Large intestine (tissue), 3 donors: ENCODE results near the gene SOD1. TPM values are rescaled to one million over a fixed set of nuclear protein-coding genes. Genes with fewer than 3 reads are reported as not detected.
"Not testable (repeated sequence)": the region's sequence is repeated elsewhere in the genome, so short reads cannot be mapped to it uniquely, and the experiment has no call there.

Source experiments
- DNase-seq, 2 donors: peaks; one replicate each; pipeline versions ENCODE4 v3.0.0 to v3.0.0-alpha.2; 2013
- H3K27ac ChIP-seq: one replicate; pipeline ENCODE4 v1.5.1; 2013; ENCODE audit warnings: low read length
- H3K27me3 ChIP-seq: 2 replicates; pipeline ENCODE4 v1.6.1; 2013; ENCODE audit warnings: low read length; ENCODE audit not compliant: control insufficient read depth, insufficient read depth
- H3K36me3 ChIP-seq: 2 replicates; pipeline ENCODE4 v1.6.1; 2013; ENCODE audit warnings: low read length; ENCODE audit not compliant: control insufficient read depth, insufficient read depth
- H3K4me1 ChIP-seq: one replicate; pipeline ENCODE4 v1.6.1; 2013; ENCODE audit warnings: low read length; ENCODE audit not compliant: control insufficient read depth, insufficient read depth
- H3K4me3 ChIP-seq: one replicate; pipeline ENCODE4 v1.5.1; 2013; ENCODE audit warnings: low read length
- H3K9me3 ChIP-seq: one replicate; pipeline ENCODE4 v1.6.1; 2013; ENCODE audit warnings: mild to moderate bottlenecking, low read depth, low read length, moderate library complexity; ENCODE audit not compliant: control insufficient read depth
- WGBS: methylation state at CpG from one replicate; pipeline ENCODE4 v1.1.5; 2013; ENCODE audit warnings: low lambda C conversion rate; ENCODE audit not compliant: insufficient coverage; 5-methylcytosine and 5-hydroxymethylcytosine counted together
- polyA plus RNA-seq: library from polyadenylated mRNA; unstranded; fragments of 120-200 nt; gene quantifications from one replicate; pipeline ENCODE4 v1.2.1, GENCODE V29; 2013

Gene SOD1
- polyA plus RNA-seq, 1 donor, result 184 TPM

DNA sequence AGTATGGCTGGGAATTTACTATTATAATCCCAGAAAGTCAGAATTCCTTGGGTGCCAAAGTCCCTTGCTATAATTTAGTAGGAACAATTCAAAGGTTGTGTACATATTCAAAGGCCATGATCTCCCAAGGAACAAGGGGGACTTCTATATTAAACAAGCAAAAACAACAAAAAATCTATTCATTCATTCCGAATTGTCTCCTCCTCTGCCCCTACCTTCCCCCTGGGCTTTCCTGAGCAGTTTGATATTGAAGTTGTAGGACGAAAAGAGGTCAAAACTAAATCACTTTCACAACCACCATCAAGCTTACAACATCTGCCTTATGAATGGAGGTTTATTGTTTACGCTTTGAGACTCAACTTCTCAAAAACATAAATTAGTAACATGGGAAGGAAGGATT lies 35.3 kb upstream of the SOD1 start:
- Histone ChIP-seq H3K4me3 (no peak overlapping the region), H3K27ac (no peak overlapping the region), H3K36me3 (no peaks in the 10 kb centered on the region), H3K4me1 (no peaks in the 10 kb centered on the region), H3K27me3 (no peaks in the 10 kb centered on the region), H3K9me3 (no peaks in the 10 kb centered on the region)
- 63% methylated on average over 2 of the region's 3 CpGs for WGBS
- no peak for DNase-seq

DNA sequence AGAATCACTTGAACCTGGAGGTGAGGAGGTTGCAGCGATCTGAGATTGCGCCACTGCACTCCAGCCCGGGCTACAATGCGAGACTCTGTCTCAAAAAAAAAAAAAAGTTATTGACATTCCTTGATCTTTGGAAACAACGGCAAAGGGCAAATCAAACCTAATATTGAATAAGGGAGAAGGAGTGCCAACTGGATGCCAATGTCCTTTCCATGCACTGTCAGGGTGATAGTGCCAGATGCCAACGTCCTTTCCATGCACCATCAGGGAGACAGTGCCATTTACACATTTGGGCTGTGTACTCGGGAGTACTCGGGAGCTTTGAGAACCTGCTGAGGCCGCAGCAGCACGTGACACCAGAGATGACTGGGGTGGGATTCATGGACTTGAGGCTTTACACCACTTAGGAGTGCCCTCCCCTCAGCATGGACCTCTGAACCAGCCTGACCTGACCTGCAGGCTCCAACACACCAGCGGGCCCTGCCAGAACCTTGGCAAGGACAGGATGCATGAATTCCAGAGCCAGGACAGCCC lies 34.5 kb upstream of the SOD1 start:
- Histone ChIP-seq H3K36me3 (no peaks in the 10 kb centered on the region), H3K9me3 (no peaks in the 10 kb centered on the region), H3K4me1 (no peaks in the 10 kb centered on the region), H3K27ac (no peak overlapping the region), H3K4me3 (no peak overlapping the region), H3K27me3 (no peaks in the 10 kb centered on the region)
- no peak for DNase-seq
- no CpG with 5 or more reads among the region's 11 CpGs for WGBS

DNA sequence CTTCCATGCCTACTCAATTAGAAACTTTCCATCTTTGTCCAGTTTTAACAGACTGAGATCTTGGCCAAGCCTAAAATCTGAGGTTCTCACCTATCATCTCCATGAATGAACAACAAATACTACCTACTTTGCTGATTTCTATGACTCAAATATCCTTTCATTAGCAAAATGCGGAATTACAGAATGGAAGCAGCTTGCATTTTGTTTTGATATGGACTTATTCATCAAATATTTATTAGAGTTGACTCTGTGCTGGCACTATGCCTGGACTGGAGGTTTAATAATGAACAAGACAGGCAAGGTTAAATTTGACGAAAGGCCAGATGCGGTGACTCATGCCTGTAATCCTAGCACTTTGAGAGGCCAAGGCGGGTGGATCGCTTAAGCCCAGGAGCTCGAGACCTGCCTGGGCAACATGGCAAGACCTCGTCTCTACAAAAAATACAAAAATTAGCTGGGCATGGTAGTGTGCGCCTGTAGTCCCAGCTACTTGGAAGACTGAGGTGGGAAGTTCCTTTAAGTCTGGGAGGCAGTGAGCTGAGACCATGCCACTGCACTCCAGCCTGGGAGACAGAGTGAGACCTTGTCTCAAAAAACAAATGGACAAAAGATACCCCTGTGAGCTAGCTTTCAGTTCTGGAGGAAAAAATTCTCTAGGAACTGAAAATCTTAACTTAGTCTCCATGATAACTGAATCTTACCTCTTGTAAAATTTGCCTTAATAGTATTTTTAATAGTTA lies 29.4 kb upstream of the SOD1 start:
- DNase-seq, result no peak
- H3K27me3 ChIP-seq, result no peaks in the 10 kb centered on the region
- H3K4me3 ChIP-seq, result no peak overlapping the region
- no peaks in the 10 kb centered on the region for H3K9me3 ChIP-seq
- H3K4me1 ChIP-seq, result no peaks in the 10 kb centered on the region
- no peaks in the 10 kb centered on the region for H3K36me3 ChIP-seq
- H3K27ac ChIP-seq, result no peak overlapping the region
- 75% methylated on average over 5 of the region's 8 CpGs for WGBS

DNA sequence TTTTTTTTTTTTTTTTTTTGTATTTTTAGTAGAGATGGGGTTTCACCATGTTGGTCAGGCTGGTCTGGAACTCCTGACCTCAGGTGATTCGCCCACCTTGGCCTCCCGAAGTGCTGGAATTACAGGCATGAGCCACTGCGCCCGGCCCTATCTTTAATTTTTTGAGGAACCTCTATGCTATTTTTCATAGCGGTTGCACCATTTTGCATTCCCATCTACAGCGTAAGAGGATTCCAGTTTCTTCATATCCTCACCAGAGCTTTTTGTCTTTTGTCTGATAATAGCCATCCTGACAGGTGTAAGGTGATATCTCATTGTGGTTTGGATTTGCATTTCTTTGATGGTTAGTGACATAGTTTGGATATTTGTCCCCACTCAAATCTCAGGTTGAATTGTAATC lies 27.6 kb upstream of the SOD1 start:
- H3K27ac ChIP-seq, result not testable (repeated sequence)
- 83% methylated on average over 1 of the region's 6 CpGs for WGBS

DNA sequence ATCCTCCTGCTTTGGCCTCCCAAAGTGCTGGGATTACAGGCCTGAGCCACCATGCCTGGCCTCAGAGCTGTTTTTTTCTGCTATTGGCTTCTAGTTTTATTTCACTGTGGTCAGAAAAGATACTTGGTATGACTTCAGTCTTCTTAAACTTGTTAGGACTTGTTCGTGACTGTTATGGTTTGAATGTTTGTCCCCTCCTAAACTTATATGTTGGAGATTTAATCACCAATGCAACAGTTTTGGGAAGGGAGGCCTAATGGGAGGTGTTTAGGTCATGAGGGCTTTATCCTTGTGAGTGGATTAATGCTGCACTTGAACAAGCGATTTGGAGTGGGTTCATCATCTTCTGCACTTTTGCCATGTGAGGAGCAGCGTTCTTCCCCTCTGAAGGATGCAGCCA lies 24.5 kb upstream of the SOD1 start:
- DNase-seq, result no peak

More for the DNA sequence above, 27.6 kb upstream of the SOD1 start:
- not testable (repeated sequence) for H3K36me3 ChIP-seq, DNase-seq, H3K27me3 ChIP-seq, H3K4me3 ChIP-seq, H3K9me3 ChIP-seq, H3K4me1 ChIP-seq

DNA sequence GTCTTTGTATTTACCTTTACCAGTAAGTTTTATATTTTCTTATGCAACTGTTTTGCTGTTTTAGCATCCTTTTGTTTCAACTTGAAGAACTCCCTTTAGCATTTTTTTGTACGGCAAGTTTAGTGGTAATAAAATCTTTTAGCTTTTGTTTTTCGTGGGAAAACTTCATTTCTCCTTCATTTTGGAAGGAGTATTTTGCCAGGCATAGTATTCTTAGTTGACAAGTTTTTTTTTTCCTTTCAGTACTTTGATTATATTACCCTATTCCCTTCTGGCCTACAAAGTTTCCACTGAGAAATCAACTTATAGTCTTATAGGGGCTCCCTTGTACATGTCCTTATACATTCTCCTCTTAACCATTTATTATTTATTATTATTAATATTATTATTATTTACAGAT lies 22.6 kb upstream of the SOD1 start:
- Histone ChIP-seq H3K4me3 (no peak overlapping the region), H3K27ac (no peak overlapping the region), H3K36me3 (no peaks in the 10 kb centered on the region), H3K27me3 (no peaks in the 10 kb centered on the region), H3K9me3 (no peaks in the 10 kb centered on the region), H3K4me1 (no peaks in the 10 kb centered on the region)
- 75% methylated on average over 2 of the region's 2 CpGs for WGBS
- no peak for DNase-seq

More for the DNA sequence above, 24.5 kb upstream of the SOD1 start:
- no CpG with 5 or more reads among the region's 3 CpGs for WGBS
- H3K9me3 ChIP-seq, result no peaks in the 10 kb centered on the region
- no peaks in the 10 kb centered on the region for H3K4me1 ChIP-seq
- no peaks in the 10 kb centered on the region for H3K27me3 ChIP-seq
- no peak overlapping the region for H3K4me3 ChIP-seq
- no peaks in the 10 kb centered on the region for H3K36me3 ChIP-seq
- no peak overlapping the region for H3K27ac ChIP-seq

DNA sequence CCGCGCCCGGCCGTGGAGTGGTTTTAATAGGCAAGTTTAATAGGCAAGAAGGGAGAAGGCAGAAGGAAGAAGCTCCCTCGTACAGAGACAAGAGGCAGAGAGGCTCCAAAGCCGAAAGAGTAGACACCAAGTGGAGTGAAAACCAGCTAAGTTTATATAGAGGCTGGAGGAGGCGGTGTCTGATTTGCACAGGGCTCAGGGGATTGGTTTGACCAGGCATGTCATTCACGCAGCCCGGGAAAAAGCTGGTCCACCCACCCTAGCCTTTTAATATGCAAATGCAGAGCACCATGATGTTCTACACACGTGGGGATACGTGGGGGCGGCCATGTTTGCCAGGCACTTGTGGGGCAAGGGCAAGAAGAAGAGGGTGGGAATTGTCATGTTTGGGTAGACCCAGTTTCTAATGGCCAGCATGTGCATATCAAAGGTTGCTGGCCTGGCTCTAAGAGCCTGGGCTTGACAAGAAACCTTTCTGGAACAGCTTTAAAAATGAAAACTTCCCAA lies 18.0 kb upstream of the SOD1 start:
- Histone ChIP-seq H3K4me3 (no peak overlapping the region), H3K9me3 (no peaks in the 10 kb centered on the region), H3K4me1 (no peaks in the 10 kb centered on the region), H3K36me3 (no peaks in the 10 kb centered on the region), H3K27me3 (no peaks in the 10 kb centered on the region), H3K27ac (no peak overlapping the region)
- DNase-seq, result no peak
- no CpG with 5 or more reads among the region's 12 CpGs for WGBS

DNA sequence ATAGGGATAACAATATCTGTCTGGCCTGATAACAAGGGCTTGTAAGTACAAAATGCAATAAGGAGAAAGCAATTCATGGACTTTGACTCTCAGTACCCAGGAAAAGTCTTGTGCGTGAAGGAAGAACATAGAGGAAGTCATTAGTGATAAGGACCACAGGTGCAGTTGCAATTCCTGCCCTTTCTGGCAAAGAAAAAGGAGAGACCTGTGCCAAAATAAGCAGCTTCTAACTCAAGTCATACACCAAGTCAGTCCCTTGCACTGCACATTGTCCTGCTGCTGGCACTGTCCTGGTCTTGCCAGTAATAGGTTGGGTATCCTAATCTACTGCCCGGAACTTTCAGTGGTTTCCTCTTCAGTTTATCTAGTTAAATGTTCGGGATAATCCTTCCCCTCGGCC lies 14.8 kb upstream of the SOD1 start:
- DNase-seq, result peak; percentile 37 to 79
- H3K27ac ChIP-seq, result no peak overlapping the region
- H3K4me3 ChIP-seq, result no peak overlapping the region

DNA sequence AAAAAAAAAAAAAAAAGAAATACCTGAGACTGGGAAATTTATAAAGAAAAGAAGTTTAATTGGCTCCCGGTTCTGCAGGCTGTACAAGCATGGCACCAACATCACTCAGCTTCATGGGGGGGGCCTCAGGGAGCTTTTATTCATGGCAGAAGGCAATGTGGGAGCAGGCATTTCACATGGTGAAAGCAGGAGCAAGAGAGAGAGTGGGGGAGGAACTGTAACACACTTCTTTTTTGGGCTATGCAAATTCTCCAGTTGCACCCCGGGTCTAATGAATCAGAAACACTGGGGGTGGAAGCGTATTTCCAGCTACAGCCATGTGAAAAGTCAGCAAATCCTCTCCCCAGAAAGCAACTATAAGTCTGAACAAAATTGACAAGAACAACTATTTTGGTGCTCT lies 11.8 kb upstream of the SOD1 start:
- Histone ChIP-seq H3K4me3 (no peak overlapping the region), H3K27ac (no peak overlapping the region), H3K36me3 (no peaks in the 10 kb centered on the region), H3K4me1 (no peaks in the 10 kb centered on the region), H3K9me3 (no peaks in the 10 kb centered on the region), H3K27me3 (no peaks in the 10 kb centered on the region)
- no peak for DNase-seq
- WGBS, result no CpG with 5 or more reads among the region's 3 CpGs

More for the DNA sequence above, 14.8 kb upstream of the SOD1 start:
- H3K36me3 ChIP-seq, result no peaks in the 10 kb centered on the region
- H3K27me3 ChIP-seq, result no peaks in the 10 kb centered on the region
- no peaks in the 10 kb centered on the region for H3K9me3 ChIP-seq
- no peaks in the 10 kb centered on the region for H3K4me1 ChIP-seq
- no CpG with 5 or more reads among the region's 4 CpGs for WGBS

DNA sequence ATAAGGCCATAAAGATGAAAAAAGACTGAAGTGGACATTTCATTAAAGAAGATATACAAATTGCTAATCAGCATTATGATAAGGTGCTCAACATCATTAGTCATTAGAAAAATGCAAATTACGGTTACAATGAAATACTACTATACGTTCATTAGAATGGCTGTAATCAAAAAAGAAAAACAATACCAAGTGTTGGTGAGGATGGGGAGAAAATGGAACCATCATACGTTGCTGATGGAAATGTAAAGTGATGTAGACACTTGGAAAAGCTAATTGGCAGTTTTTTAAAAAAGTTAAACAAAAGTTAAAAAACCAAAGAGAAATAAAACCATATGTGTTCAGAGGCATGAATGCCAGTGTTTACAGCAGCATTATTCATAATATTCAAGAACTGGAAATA lies 8.6 kb upstream of the SOD1 start:
- 95% methylated on average over 3 of the region's 3 CpGs for WGBS
- Histone ChIP-seq H3K4me1 (no peaks in the 10 kb centered on the region), H3K27ac (no peak overlapping the region), H3K36me3 (no peaks in the 10 kb centered on the region), H3K9me3 (no peaks in the 10 kb centered on the region), H3K27me3 (no peaks in the 10 kb centered on the region), H3K4me3 (no peak overlapping the region)
- no peak for DNase-seq

DNA sequence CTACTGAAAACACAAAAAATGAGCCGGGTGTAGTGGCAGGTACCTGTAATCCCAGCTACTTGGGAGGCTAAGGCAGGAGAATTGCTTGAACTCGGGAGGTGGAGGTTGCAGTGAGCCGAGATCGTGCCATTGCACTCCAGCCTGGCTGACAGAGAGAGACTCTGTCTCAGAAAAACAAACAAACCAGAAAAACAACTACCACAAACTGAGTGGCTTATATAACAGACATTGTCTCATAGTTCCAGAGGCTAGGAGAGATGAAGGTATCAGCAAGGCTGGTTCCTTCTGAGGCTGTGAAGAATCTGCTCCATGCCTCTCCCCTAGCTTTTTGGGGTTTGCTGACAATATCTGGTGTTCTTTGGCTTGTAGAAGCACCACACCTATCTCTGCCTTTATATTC lies 8.0 kb upstream of the SOD1 start:
- H3K9me3 ChIP-seq, H3K27me3 ChIP-seq, H3K4me1 ChIP-seq, DNase-seq, H3K4me3 ChIP-seq, H3K27ac ChIP-seq, H3K36me3 ChIP-seq: not testable (repeated sequence)
- WGBS, result no CpG with 5 or more reads among the region's 4 CpGs
